Measurements from ENCODE around the gene QSER1.

DNA sequence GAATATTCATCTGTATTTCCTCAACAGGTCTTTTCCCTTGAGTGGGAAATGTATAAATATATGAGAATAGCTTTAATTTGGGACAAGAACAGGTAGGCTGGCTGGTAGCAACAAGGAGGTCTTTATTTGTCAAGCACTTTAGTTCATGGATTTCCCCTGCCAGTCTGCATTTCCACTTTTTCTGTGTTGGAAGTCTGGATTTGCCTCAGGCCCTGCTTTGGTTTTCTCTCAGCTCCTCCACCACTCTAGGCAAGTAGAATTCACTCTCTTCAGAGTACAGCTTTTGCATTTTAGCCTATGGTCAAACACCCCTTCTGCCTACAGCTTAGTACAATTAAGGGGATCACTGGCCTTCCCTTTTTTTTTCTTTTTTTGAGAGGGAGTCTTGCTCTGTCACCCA is 57.1 kb downstream of the QSER1 start:
- TF ChIP-seq POLR2A (IDR thresholded peaks at IDR 0.05; ENCODE audit: low read length) = no peak
- TF ChIP-seq GATA1 (IDR thresholded peaks at IDR 0.05; ENCODE audit: low read depth, low read length) = no peak

All from erythroblast (primary cell).